GM21723 (cell line): Measurements from ENCODE around the gene SMYD2.

ENCODE experiments used
- ATAC-seq: cut with Tn5 transposase; IDR thresholded peaks from one replicate; pipeline ENCODE4 v1.9.1; 2021; ENCODE audit warnings: mild to moderate bottlenecking, moderate library complexity; ENCODE audit not compliant: unreplicated experiment

The SMYD2 gene

GRCh38 chr1:214384373-214385079 is 103.6 kb downstream of the SMYD2 start:
- no peak for ATAC-seq

DNA sequence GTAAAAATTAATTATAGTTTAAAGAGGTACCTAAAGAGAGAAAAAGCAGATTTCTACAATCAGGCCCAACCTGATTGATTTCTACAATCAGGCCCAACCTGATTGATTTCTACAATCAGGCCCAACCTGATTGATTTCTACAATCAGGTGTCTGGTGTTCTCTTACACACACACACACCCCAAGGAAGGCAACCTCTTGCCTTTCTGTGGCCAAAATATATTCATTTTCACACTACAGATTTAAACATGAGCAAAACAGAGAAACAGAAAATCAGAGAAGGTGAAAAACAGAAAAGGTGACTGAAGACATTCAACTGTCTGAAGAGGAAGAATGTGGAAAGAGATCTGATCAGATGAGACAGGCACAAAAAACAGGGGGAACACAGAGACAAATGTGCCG is 104.5 kb downstream of the SMYD2 start:
- no peak for ATAC-seq

DNA sequence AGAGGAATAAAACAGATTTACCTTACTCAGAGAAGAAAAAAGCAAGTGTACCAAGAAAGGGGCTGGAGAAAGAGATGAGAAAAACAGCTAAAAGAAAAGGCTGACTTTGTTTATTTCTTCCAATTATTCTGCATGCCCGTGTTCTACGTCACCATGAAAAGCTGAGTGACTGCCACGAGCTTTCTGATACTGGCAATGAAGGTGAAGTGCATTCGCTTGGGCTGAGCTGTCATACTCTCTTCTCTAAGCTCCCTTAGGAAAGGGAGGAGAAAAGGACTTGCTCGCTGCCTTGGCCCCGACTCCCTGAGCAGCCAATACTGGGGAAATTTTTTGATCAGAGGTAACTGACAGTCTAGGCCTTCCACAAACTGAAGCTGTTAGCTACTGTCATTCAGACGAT is 105.4 kb downstream of the SMYD2 start:
- no peak for ATAC-seq
